Neural progenitor cell (in vitro differentiated cells): Measurements from ENCODE around the gene KCNH5. TPM values are rescaled to one million over a fixed set of nuclear protein-coding genes. Genes with fewer than 3 reads are reported as not detected.

Source experiments
- DNase-seq: peaks from one replicate; pipeline ENCODE4 v3.0.0-alpha.2; 2016; ENCODE audit warnings: low spot score
- H2AFZ ChIP-seq: fragments of 200-600 bp; sonication (generic); replicated peaks from 2 replicates; pipeline ENCODE4 v1.6.1; 2016; ENCODE audit warnings: antibody characterized with exemption
- H3F3A ChIP-seq: fragments of 200-600 bp; sonication (generic); 2 replicates; pipeline ENCODE4 v1.6.1; 2016; ENCODE audit warnings: antibody characterized with exemption, low read depth
- H3K27ac ChIP-seq: fragments of 200-600 bp; sonication (generic); 2 replicates; pipeline ENCODE4 v1.5.1; 2016; ENCODE audit warnings: mild to moderate bottlenecking
- H3K27me3 ChIP-seq: fragments of 200-600 bp; sonication (generic); 2 replicates; pipeline ENCODE4 v1.6.1; 2016; ENCODE audit warnings: mild to moderate bottlenecking, moderate library complexity
- H3K36me3 ChIP-seq: fragments of 200-600 bp; sonication (generic); 2 replicates; pipeline ENCODE4 v1.5.1; 2016
- H3K4me1 ChIP-seq: fragments of 200-600 bp; sonication (generic); 2 replicates; pipeline ENCODE4 v1.6.1; 2016; ENCODE audit warnings: mixed run types
- H3K4me2 ChIP-seq: fragments of 200-600 bp; sonication (generic); 2 replicates; pipeline ENCODE4 v1.6.1; 2016
- H3K4me3 ChIP-seq: fragments of 200-600 bp; sonication (generic); 2 replicates; pipeline ENCODE4 v1.5.1; 2016
- H3K79me2 ChIP-seq: fragments of 200-600 bp; sonication (generic); 2 replicates; pipeline ENCODE4 v1.6.1; 2016; ENCODE audit warnings: low read depth
- H3K9ac ChIP-seq: fragments of 200-600 bp; sonication (generic); 2 replicates; pipeline ENCODE4 v1.6.1; 2016
- H3K9me3 ChIP-seq: fragments of 200-600 bp; sonication (generic); 2 replicates; pipeline ENCODE4 v1.5.1; 2016; ENCODE audit warnings: low read depth
- H4K20me1 ChIP-seq: fragments of 200-600 bp; sonication (generic); 2 replicates; pipeline ENCODE4 v1.6.1; 2016; ENCODE audit warnings: low read depth
- H3K27ac Mint-ChIP-seq: 3 replicates; pipeline ENCODE4 v1.8.0; 2021; ENCODE audit warnings: mixed read lengths
- H3K27me3 Mint-ChIP-seq: 2 replicates; pipeline ENCODE4 v1.8.0; 2022; ENCODE audit warnings: low read depth, mild to moderate bottlenecking, inconsistent platforms, moderate library complexity, mixed read lengths; ENCODE audit not compliant: insufficient read depth
- H3K36me3 Mint-ChIP-seq: 3 replicates; pipeline ENCODE4 v1.8.0; 2021; ENCODE audit warnings: mixed read lengths
- H3K4me1 Mint-ChIP-seq: 3 replicates; pipeline ENCODE4 v1.8.0; 2021; ENCODE audit warnings: mixed read lengths
- H3K4me3 Mint-ChIP-seq: 3 replicates; pipeline ENCODE4 v1.8.0; 2021; ENCODE audit warnings: mild to moderate bottlenecking, moderate library complexity, mixed read lengths
- H3K9me3 Mint-ChIP-seq: 3 replicates; pipeline ENCODE4 v1.8.0; 2020; ENCODE audit warnings: mixed read lengths
- CTCF ChIP-seq: fragments of 200-600 bp; sonication (generic); IDR thresholded peaks from 2 replicates; pipeline ENCODE4 v1.5.1; 2017; ENCODE audit warnings: antibody characterized with exemption, mild to moderate bottlenecking
- EZH2 ChIP-seq: fragments of 200-600 bp; sonication (generic); IDR thresholded peaks from 2 replicates; pipeline ENCODE4 v1.6.1; 2017; ENCODE audit warnings: antibody characterized with exemption, mild to moderate bottlenecking, moderate library complexity
- EZH2phosphoT487 ChIP-seq: fragments of 200-600 bp; sonication (generic); IDR thresholded peaks from 2 replicates; pipeline ENCODE4 v1.6.1; 2017; ENCODE audit warnings: antibody characterized with exemption
- total RNA-seq: library from RNA; depleted of rRNA; stranded (reverse); fragments of >200 nt; gene quantifications from 2 replicates; pipeline ENCODE4 v1.2.3, GENCODE V29; 2015; ENCODE audit warnings: low replicate concordance

Gene KCNH5
- total RNA-seq, 1 donor from 2014 or later = 4.6 TPM

DNA sequence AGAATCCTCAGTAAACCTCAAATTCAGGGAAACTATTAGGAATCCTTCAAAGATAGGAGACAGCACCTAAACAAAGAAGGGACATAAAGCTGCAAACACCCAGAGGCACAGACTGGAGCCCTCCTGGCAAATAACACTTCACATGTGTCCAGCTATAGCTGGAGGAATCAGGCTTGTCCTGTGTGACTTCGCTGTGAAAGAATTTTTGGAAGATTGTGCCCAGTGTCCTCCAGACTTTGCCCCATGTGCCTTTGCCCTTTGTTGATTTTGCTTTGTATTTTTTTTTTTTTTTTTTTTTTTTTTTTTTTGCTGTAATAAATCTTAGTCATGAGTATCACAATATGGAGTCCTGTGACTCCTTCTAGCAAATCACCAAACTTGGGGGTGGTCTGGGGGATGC, 136.8 kb downstream of the KCNH5 start:
- peaks cover 11% of the 10 kb centered on the region for H3K4me1 ChIP-seq
- H3K27ac ChIP-seq = no peak overlapping the region
- Mint-ChIP-seq H3K36me3 (no peaks in the 10 kb centered on the region), H3K4me1 (peaks cover 10% of the 10 kb centered on the region), H3K27ac (no peak overlapping the region), H3K27me3 (peaks cover 6% of the 10 kb centered on the region), H3K9me3 (no peaks in the 10 kb centered on the region), H3K4me3 (no peak overlapping the region)
- H3K9ac ChIP-seq = no peak overlapping the region
- H3K4me2 ChIP-seq = no peak overlapping the region
- no peaks in the 10 kb centered on the region for H3K36me3 ChIP-seq
- no peaks in the 10 kb centered on the region for H3K9me3 ChIP-seq
- no peak overlapping the region for H2AFZ ChIP-seq
- no peaks in the 10 kb centered on the region for H3K79me2 ChIP-seq
- no peak for DNase-seq
- H3K27me3 ChIP-seq = no peaks in the 10 kb centered on the region
- TF ChIP-seq EZH2phosphoT487 (no peak), EZH2 (no peak), CTCF (no peak)
- no peaks in the 10 kb centered on the region for H3F3A ChIP-seq
- H3K4me3 ChIP-seq = no peak overlapping the region
- no peaks in the 10 kb centered on the region for H4K20me1 ChIP-seq

GRCh38 chr14:62905566-62905965, 139.7 kb downstream of the KCNH5 start:
- Histone ChIP-seq H3K4me3 (no peak overlapping the region), H2AFZ (no peak overlapping the region), H4K20me1 (no peaks in the 10 kb centered on the region), H3F3A (no peaks in the 10 kb centered on the region), H3K9ac (no peak overlapping the region), H3K79me2 (no peaks in the 10 kb centered on the region), H3K27ac (no peak overlapping the region), H3K4me1 (peaks cover 11% of the 10 kb centered on the region), H3K27me3 (no peaks in the 10 kb centered on the region), H3K4me2 (no peak overlapping the region), H3K36me3 (no peaks in the 10 kb centered on the region), H3K9me3 (no peaks in the 10 kb centered on the region)
- no peaks in the 10 kb centered on the region for H3K36me3 Mint-ChIP-seq
- H3K27ac Mint-ChIP-seq = no peak overlapping the region
- H3K4me1 Mint-ChIP-seq = peaks cover 10% of the 10 kb centered on the region
- H3K4me3 Mint-ChIP-seq = no peak overlapping the region
- peaks cover 6% of the 10 kb centered on the region for H3K27me3 Mint-ChIP-seq
- no peaks in the 10 kb centered on the region for H3K9me3 Mint-ChIP-seq
- TF ChIP-seq CTCF (no peak), EZH2phosphoT487 (no peak), EZH2 (no peak)
- DNase-seq = no peak

DNA sequence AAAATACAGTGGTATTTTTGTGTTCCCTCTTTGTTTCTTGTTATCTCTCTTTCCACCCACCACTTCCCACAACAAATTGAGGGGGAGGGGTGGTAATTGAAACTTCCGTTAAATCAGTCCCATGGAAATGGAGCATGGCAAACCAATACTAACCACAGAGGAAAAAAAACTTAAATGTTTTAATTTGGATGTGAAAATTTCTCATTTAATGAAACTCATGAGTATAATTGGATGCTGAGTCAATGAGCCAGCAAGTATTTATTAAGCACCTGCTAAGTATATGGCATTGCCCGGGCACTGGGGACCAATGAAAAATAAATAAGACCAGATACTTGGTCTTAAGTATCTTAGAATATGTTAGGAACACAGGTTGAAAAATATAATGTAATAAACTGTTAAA, 147.5 kb downstream of the KCNH5 start:
- no peaks in the 10 kb centered on the region for H3K9me3 Mint-ChIP-seq
- no peaks in the 10 kb centered on the region for H3K9me3 ChIP-seq
- no peak overlapping the region for H2AFZ ChIP-seq
- H3K9ac ChIP-seq = no peak overlapping the region
- no peaks in the 10 kb centered on the region for H3K79me2 ChIP-seq
- H3K27me3 ChIP-seq = no peaks in the 10 kb centered on the region
- TF ChIP-seq CTCF (no peak), EZH2 (no peak), EZH2phosphoT487 (no peak)
- H3K4me1 ChIP-seq = peaks cover 11% of the 10 kb centered on the region
- no peak overlapping the region for H3K4me3 Mint-ChIP-seq
- H3K4me3 ChIP-seq = no peak overlapping the region
- no peaks in the 10 kb centered on the region for H3K36me3 ChIP-seq
- H3K27ac Mint-ChIP-seq = no peak overlapping the region
- no peaks in the 10 kb centered on the region for H3F3A ChIP-seq
- H3K36me3 Mint-ChIP-seq = no peaks in the 10 kb centered on the region
- H3K27me3 Mint-ChIP-seq = no peaks in the 10 kb centered on the region
- no peak overlapping the region for H3K4me2 ChIP-seq
- no peak for DNase-seq
- no peaks in the 10 kb centered on the region for H4K20me1 ChIP-seq
- no peak overlapping the region for H3K27ac ChIP-seq
- no peaks in the 10 kb centered on the region for H3K4me1 Mint-ChIP-seq
